Astrocyte (in vitro differentiated cells and primary cell): ENCODE measurements around the gene FOS. TPM values are rescaled to one million over a fixed set of nuclear protein-coding genes. Genes with fewer than 3 reads are reported as not detected.

Experiments used
- DNase-seq: peaks from one replicate; pipeline ENCODE4 v3.0.0-alpha.2; 2010; ENCODE audit warnings: low read depth
- FAIRE-seq: peaks from 2 replicates; lab custom pipeline; 2011; peaks lifted over from hg19 to GRCh38; lab: Jason Lieb, UNC
- H2AFZ ChIP-seq: 2 replicates; pipeline ENCODE4 v1.6.0; 2012; ENCODE audit warnings: low read depth, low read length, inconsistent platforms
- H3K27ac ChIP-seq: 2 replicates; pipeline ENCODE4 v1.5.1; 2011; ENCODE audit warnings: low read depth, low read length, inconsistent platforms
- H3K27me3 ChIP-seq: 2 replicates; pipeline ENCODE4 v1.6.0; 2011; ENCODE audit warnings: low read length, inconsistent platforms; ENCODE audit not compliant: insufficient read depth
- H3K36me3 ChIP-seq: 2 replicates; pipeline ENCODE4 v1.5.1; 2011; ENCODE audit warnings: low read length, inconsistent platforms; ENCODE audit not compliant: insufficient read depth
- H3K4me1 ChIP-seq: 2 replicates; pipeline ENCODE4 v1.5.1; 2011; ENCODE audit warnings: low read length, inconsistent platforms; ENCODE audit not compliant: insufficient read depth
- H3K4me2 ChIP-seq: 2 replicates; pipeline ENCODE4 v1.6.0; 2012; ENCODE audit warnings: low read length, inconsistent platforms
- H3K4me3 ChIP-seq: 2 replicates; pipeline ENCODE4 v1.5.1; 2011; ENCODE audit warnings: low read depth, mild to moderate bottlenecking, low read length, inconsistent platforms; ENCODE audit not compliant: insufficient read depth
- H3K79me2 ChIP-seq: 2 replicates; pipeline ENCODE4 v1.6.0; 2012; ENCODE audit warnings: mild to moderate bottlenecking, low read length, inconsistent platforms; ENCODE audit not compliant: insufficient read depth
- H3K9ac ChIP-seq: 2 replicates; pipeline ENCODE4 v1.6.0; 2012; ENCODE audit warnings: mild to moderate bottlenecking, low read length, inconsistent platforms
- H3K9me3 ChIP-seq: 2 replicates; pipeline ENCODE4 v1.5.1; 2012; ENCODE audit warnings: low read depth, mild to moderate bottlenecking, low read length, inconsistent platforms; ENCODE audit not compliant: insufficient read depth
- H4K20me1 ChIP-seq: 2 replicates; pipeline ENCODE4 v1.6.0; 2012; ENCODE audit warnings: low read length, inconsistent platforms; ENCODE audit not compliant: insufficient read depth
- H3K27ac Mint-ChIP-seq: one replicate; pipeline ENCODE4 v1.8.0; 2021; ENCODE audit warnings: mild to moderate bottlenecking, mixed read lengths; ENCODE audit not compliant: unreplicated experiment
- H3K27me3 Mint-ChIP-seq: one replicate; pipeline ENCODE4 v1.8.0; 2021; ENCODE audit warnings: low read depth, mixed read lengths; ENCODE audit not compliant: unreplicated experiment
- H3K36me3 Mint-ChIP-seq: one replicate; pipeline ENCODE4 v1.8.0; 2021; ENCODE audit warnings: low read depth, mixed read lengths; ENCODE audit not compliant: unreplicated experiment
- H3K4me1 Mint-ChIP-seq: one replicate; pipeline ENCODE4 v1.8.0; 2021; ENCODE audit warnings: low read depth, mixed read lengths; ENCODE audit not compliant: unreplicated experiment
- H3K4me3 Mint-ChIP-seq: one replicate; pipeline ENCODE4 v1.8.0; 2021; ENCODE audit warnings: mild to moderate bottlenecking, moderate library complexity, mixed read lengths; ENCODE audit not compliant: unreplicated experiment
- H3K9me3 Mint-ChIP-seq: one replicate; pipeline ENCODE4 v1.8.0; 2021; ENCODE audit warnings: mild to moderate bottlenecking, mixed read lengths; ENCODE audit not compliant: unreplicated experiment
- EZH2 ChIP-seq: IDR thresholded peaks from 2 replicates; pipeline ENCODE4 v1.6.1; 2012; ENCODE audit warnings: mild to moderate bottlenecking, low read length, inconsistent platforms; ENCODE audit not compliant: insufficient read depth
- total RNA-seq: library from RNA; stranded (reverse); gene quantifications from 2 replicates; pipeline ENCODE4 v1.2.1, GENCODE V29; 2021
- TF ChIP-seq, protein P1 (sequence below): IDR thresholded peaks from 2 replicates; pipeline ENCODE4 v1.5.1; 2011; ENCODE audit warnings: low read depth, mild to moderate bottlenecking, inconsistent platforms, low read length, moderate library complexity; ENCODE audit not compliant: insufficient read depth

The FOS gene
- total RNA-seq, 1 donor from 2014 or later: 57.7 TPM

DNA sequence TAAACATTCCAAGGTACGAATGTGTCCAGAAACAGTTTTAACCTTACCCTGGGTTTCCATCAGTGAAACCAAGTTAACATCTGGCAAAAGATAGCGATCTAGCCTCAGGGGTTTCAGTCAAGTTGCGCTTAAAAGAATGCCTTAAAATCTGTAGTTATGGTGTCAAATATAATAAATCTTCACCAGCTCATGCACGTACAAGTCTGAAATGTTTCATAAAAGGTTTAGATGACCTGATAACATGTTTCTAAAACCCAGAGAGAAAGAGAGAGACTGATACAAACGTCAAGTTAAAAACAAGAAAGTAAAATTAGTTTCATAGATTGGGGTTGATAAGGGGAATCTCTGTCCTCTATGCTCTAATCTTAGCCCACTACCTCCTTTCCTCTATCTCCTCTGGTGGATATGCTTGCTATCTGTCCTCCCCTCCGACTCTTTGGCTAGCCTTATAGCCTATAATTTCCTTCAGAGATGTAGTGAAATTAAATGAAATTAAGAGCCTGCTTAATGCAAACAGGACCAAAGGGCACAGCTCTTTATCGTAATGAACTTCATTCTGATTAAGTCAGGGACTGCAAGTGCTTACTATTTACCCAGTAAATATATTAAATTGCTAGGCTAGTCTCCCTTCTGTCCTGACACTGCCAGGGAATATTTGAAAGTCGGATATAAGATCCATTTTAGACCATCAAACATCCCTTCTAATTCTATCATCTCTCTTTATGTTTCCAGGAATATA is 18.4 kb upstream of the FOS start:
- peak overlapping the region; percentile 81 for H3K4me3 Mint-ChIP-seq
- H3K27me3 ChIP-seq: no peaks in the 10 kb centered on the region
- H3K79me2 ChIP-seq: no peaks in the 10 kb centered on the region
- H3K4me1 Mint-ChIP-seq: peaks cover 17% of the 10 kb centered on the region
- no peaks in the 10 kb centered on the region for H3K9me3 ChIP-seq
- no peaks in the 10 kb centered on the region for H3K27me3 Mint-ChIP-seq
- H3K4me2 ChIP-seq: peak overlapping the region; percentile 90
- DNase-seq: no peak
- H3K36me3 ChIP-seq: no peaks in the 10 kb centered on the region
- no peaks in the 10 kb centered on the region for H3K36me3 Mint-ChIP-seq
- H3K9ac ChIP-seq: peak overlapping the region; percentile 94
- H3K4me3 ChIP-seq: no peak overlapping the region
- TF ChIP-seq EZH2: no peak
- TF ChIP-seq, protein P1, sequence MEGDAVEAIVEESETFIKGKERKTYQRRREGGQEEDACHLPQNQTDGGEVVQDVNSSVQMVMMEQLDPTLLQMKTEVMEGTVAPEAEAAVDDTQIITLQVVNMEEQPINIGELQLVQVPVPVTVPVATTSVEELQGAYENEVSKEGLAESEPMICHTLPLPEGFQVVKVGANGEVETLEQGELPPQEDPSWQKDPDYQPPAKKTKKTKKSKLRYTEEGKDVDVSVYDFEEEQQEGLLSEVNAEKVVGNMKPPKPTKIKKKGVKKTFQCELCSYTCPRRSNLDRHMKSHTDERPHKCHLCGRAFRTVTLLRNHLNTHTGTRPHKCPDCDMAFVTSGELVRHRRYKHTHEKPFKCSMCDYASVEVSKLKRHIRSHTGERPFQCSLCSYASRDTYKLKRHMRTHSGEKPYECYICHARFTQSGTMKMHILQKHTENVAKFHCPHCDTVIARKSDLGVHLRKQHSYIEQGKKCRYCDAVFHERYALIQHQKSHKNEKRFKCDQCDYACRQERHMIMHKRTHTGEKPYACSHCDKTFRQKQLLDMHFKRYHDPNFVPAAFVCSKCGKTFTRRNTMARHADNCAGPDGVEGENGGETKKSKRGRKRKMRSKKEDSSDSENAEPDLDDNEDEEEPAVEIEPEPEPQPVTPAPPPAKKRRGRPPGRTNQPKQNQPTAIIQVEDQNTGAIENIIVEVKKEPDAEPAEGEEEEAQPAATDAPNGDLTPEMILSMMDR: no peak
- no peaks in the 10 kb centered on the region for H3K9me3 Mint-ChIP-seq
- H3K27ac ChIP-seq: peak overlapping the region; percentile 98
- H2AFZ ChIP-seq: no peak overlapping the region
- H3K27ac Mint-ChIP-seq: peak overlapping the region; percentile 100
- no peak for FAIRE-seq
- H3K4me1 ChIP-seq: peaks cover 19% of the 10 kb centered on the region
- no peaks in the 10 kb centered on the region for H4K20me1 ChIP-seq

DNA sequence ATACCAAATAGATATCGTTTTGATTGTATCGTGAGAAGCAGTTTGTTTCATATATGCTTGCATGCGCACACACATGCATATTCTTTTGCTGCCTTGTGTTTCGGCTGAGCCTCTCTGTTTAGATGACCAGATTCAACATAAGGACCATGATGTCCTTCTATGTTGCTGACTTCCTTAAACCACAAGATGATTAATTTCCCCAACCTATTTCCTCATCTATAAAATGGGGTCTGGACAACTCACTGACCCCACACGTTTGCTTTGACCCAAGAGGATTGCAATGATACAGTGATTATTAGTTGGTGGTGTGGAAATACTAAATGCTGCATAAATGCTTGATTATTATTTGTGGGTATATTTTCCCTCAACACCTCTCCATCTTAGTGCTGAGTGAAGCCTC is 16.8 kb upstream of the FOS start:
- Mint-ChIP-seq H3K9me3 (no peaks in the 10 kb centered on the region), H3K4me1 (peaks cover 17% of the 10 kb centered on the region), H3K27me3 (no peaks in the 10 kb centered on the region), H3K36me3 (no peaks in the 10 kb centered on the region), H3K27ac (no peak overlapping the region), H3K4me3 (no peak overlapping the region)
- H3K4me1 ChIP-seq: peaks cover 19% of the 10 kb centered on the region
- H2AFZ ChIP-seq: no peak overlapping the region
- no peak overlapping the region for H3K4me2 ChIP-seq
- no peaks in the 10 kb centered on the region for H3K27me3 ChIP-seq
- H3K9ac ChIP-seq: no peak overlapping the region
- no peaks in the 10 kb centered on the region for H4K20me1 ChIP-seq
- no peak for FAIRE-seq
- no peaks in the 10 kb centered on the region for H3K79me2 ChIP-seq
- DNase-seq: no peak
- H3K9me3 ChIP-seq: no peaks in the 10 kb centered on the region
- no peaks in the 10 kb centered on the region for H3K36me3 ChIP-seq
- H3K4me3 ChIP-seq: no peak overlapping the region
- H3K27ac ChIP-seq: no peak overlapping the region
- TF ChIP-seq, protein P1: no peak
- TF ChIP-seq EZH2: no peak

- no peak for FAIRE-seq
- H3K36me3 ChIP-seq: no peaks in the 10 kb centered on the region
- H3K27ac Mint-ChIP-seq: no peak overlapping the region
Observed at GRCh38 chr14:75262641-75263040, 16.0 kb upstream of the FOS start.

More at GRCh38 chr14:75262641-75263040, 16.0 kb upstream of the FOS start:
- Mint-ChIP-seq H3K9me3 (no peaks in the 10 kb centered on the region), H3K27me3 (no peaks in the 10 kb centered on the region), H3K4me3 (no peak overlapping the region), H3K36me3 (no peaks in the 10 kb centered on the region), H3K4me1 (peaks cover 23% of the 10 kb centered on the region)
- no peak overlapping the region for H3K4me2 ChIP-seq
- H3K9me3 ChIP-seq: no peaks in the 10 kb centered on the region
- no peak for TF ChIP-seq EZH2
- TF ChIP-seq, protein P1: no peak
- H4K20me1 ChIP-seq: no peaks in the 10 kb centered on the region
- H3K27ac ChIP-seq: no peak overlapping the region
- no peaks in the 10 kb centered on the region for H3K27me3 ChIP-seq
- no peak overlapping the region for H2AFZ ChIP-seq
- H3K4me3 ChIP-seq: no peak overlapping the region
- no peak overlapping the region for H3K9ac ChIP-seq
- peaks cover 20% of the 10 kb centered on the region for H3K4me1 ChIP-seq
- DNase-seq: no peak
- no peaks in the 10 kb centered on the region for H3K79me2 ChIP-seq
